Measurements from ENCODE around the gene CFAP206.

DNA sequence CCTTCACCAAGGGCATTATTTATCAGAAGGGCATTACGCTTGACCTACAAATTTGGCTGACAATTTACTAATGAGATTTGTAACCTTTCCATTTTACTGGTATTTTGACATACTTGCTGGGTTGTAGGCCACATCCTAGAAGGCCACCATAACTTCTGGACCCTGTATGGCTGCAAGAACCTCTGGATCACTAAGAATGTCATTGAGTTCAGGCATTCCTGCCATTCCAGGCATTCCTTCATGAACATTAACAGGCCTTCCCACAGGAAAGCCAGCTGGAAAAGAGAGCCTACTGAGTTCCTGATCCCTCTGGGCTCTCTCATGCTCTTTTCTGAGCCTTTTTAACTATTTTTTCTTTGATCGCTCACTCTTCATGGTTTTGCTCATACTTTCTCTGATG is 36.6 kb downstream of the CFAP206 start:
- TF ChIP-seq, protein P1, sequence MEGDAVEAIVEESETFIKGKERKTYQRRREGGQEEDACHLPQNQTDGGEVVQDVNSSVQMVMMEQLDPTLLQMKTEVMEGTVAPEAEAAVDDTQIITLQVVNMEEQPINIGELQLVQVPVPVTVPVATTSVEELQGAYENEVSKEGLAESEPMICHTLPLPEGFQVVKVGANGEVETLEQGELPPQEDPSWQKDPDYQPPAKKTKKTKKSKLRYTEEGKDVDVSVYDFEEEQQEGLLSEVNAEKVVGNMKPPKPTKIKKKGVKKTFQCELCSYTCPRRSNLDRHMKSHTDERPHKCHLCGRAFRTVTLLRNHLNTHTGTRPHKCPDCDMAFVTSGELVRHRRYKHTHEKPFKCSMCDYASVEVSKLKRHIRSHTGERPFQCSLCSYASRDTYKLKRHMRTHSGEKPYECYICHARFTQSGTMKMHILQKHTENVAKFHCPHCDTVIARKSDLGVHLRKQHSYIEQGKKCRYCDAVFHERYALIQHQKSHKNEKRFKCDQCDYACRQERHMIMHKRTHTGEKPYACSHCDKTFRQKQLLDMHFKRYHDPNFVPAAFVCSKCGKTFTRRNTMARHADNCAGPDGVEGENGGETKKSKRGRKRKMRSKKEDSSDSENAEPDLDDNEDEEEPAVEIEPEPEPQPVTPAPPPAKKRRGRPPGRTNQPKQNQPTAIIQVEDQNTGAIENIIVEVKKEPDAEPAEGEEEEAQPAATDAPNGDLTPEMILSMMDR (IDR thresholded peaks at IDR 0.05) = no peak
- TF ChIP-seq POLR2A (IDR thresholded peaks at IDR 0.05) = no peak
